ENCODE measurements around the gene ZCCHC18.

Gene ZCCHC18

GRCh38 chrX:104085919-104086318 is 26.4 kb upstream of the ZCCHC18 start:
- TF ChIP-seq, protein P1, sequence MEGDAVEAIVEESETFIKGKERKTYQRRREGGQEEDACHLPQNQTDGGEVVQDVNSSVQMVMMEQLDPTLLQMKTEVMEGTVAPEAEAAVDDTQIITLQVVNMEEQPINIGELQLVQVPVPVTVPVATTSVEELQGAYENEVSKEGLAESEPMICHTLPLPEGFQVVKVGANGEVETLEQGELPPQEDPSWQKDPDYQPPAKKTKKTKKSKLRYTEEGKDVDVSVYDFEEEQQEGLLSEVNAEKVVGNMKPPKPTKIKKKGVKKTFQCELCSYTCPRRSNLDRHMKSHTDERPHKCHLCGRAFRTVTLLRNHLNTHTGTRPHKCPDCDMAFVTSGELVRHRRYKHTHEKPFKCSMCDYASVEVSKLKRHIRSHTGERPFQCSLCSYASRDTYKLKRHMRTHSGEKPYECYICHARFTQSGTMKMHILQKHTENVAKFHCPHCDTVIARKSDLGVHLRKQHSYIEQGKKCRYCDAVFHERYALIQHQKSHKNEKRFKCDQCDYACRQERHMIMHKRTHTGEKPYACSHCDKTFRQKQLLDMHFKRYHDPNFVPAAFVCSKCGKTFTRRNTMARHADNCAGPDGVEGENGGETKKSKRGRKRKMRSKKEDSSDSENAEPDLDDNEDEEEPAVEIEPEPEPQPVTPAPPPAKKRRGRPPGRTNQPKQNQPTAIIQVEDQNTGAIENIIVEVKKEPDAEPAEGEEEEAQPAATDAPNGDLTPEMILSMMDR (IDR thresholded peaks at IDR 0.05; ENCODE audit: low read depth, low read length), result no peak
- no peaks in the 10 kb centered on the region for H3K9me3 ChIP-seq
- no peaks in the 10 kb centered on the region for H3K4me1 ChIP-seq
- no peak for DNase-seq
- H3K27me3 ChIP-seq, result no peaks in the 10 kb centered on the region
- H3K36me3 ChIP-seq, result no peaks in the 10 kb centered on the region
- no peak overlapping the region for H3K4me3 ChIP-seq (ENCODE audit: low read depth, low read length)

- no peak overlapping the region for H3K4me3 ChIP-seq (ENCODE audit: low read depth, low read length)
- peak; percentile 39 for DNase-seq
- no peaks in the 10 kb centered on the region for H3K4me1 ChIP-seq
- TF ChIP-seq, protein P1 (IDR thresholded peaks at IDR 0.05; ENCODE audit: low read depth, low read length), result peak; percentile 60
- H3K27me3 ChIP-seq, result no peaks in the 10 kb centered on the region
- H3K9me3 ChIP-seq, result no peaks in the 10 kb centered on the region
- no peaks in the 10 kb centered on the region for H3K36me3 ChIP-seq
These were observed 14.0 kb upstream of the ZCCHC18 start for GRCh38 chrX:104098151-104098808.

DNA sequence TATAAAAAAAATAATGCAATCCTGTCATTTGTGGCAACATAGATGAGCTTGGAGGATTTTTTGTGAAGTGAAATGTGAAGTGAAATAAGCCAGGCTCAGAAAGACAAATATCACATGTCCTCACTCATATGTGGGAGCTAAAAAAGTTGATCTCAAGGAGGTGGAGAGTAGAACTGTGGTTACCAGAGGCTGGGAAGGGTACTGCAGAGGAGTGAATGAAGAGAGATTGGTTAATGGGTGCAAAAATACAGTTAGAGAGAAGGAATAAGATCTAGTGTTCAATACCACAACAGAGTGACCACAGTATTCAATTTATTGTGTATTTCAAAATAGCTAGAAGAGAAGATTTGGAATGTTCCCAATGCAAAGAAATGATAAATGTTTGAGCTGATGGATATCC is 13.4 kb upstream of the ZCCHC18 start:
- H3K4me3 ChIP-seq (ENCODE audit: low read depth, low read length), result no peak overlapping the region
- no peaks in the 10 kb centered on the region for H3K36me3 ChIP-seq
- H3K27me3 ChIP-seq, result no peaks in the 10 kb centered on the region
- DNase-seq, result no peak
- no peaks in the 10 kb centered on the region for H3K4me1 ChIP-seq
- no peaks in the 10 kb centered on the region for H3K9me3 ChIP-seq
- TF ChIP-seq, protein P1 (IDR thresholded peaks at IDR 0.05; ENCODE audit: low read depth, low read length), result 0 out of 2 replicates have a peak, but pooled peaks have one; percentile 3

GRCh38 chrX:104104676-104105075 is 7.6 kb upstream of the ZCCHC18 start:
- H3K36me3 ChIP-seq, result no peaks in the 10 kb centered on the region

DNA sequence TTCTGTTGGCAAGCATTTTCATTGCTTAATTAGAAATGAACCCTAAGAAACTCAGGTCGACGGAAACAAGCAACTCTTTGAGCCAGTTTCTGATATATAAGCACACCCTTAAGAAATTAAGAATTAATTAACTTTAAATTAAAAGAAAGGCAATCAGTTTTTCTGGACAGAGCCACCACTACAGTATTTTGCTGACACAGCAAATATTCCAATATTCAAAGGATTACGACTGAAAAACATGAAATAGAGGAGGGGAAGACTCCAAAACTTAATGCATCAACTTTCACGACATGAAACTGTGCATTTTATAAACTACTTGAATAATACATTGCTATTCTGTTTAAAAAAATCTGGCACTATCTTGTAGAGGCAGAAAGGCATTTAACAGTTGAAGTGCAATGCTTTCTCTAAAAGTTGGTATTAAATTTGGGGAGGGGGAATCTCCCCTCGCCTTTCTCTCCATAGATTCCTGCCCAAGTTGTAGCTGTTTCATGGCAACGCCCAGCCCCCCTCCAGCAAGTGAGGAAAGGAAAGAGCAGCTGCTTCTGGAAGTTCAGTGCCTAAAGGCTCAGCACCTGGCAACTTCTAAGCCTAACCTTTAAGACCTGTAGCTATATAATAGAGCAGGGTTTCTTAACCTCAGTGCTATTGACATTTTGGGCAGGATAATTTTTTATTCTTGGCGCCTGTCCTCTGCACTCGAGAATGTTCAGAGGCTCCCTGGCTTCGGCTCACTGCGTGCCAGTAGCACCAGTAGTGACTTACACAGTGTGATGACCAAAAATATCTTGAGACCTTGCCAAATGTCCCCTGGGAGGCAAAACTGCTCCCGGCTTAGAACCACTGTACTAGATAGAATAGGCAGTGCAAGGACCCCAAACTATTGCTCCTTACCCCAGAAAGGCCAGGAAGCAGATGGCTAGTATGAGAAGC is 6.7 kb upstream of the ZCCHC18 start:
- Histone ChIP-seq H3K9me3 (no peaks in the 10 kb centered on the region), H3K4me1 (no peaks in the 10 kb centered on the region), H3K36me3 (no peaks in the 10 kb centered on the region), H3K27me3 (no peaks in the 10 kb centered on the region), H3K4me3 (ENCODE audit: low read depth, low read length) (no peak overlapping the region)
- TF ChIP-seq, protein P1 (IDR thresholded peaks at IDR 0.05; ENCODE audit: low read depth, low read length), result no peak
- no peak for DNase-seq

More at GRCh38 chrX:104104676-104105075, 7.6 kb upstream of the ZCCHC18 start:
- DNase-seq, result no peak
- Histone ChIP-seq H3K4me3 (ENCODE audit: low read depth, low read length) (no peak overlapping the region), H3K9me3 (no peaks in the 10 kb centered on the region), H3K4me1 (no peaks in the 10 kb centered on the region), H3K27me3 (no peaks in the 10 kb centered on the region)
- TF ChIP-seq, protein P1 (IDR thresholded peaks at IDR 0.05; ENCODE audit: low read depth, low read length), result no peak
